ENCODE data around the gene DONSON. TPM values are rescaled to one million over a fixed set of nuclear protein-coding genes. Genes with fewer than 3 reads are reported as not detected.

The DONSON gene
- polyA plus RNA-seq, 1 donor, result 22.9 TPM

GRCh38 chr21:33561373-33561772, 27.1 kb downstream of the DONSON start:
- no peak for DNase-seq (ENCODE audit: low read depth)

GRCh38 chr21:33560965-33561364, 27.5 kb downstream of the DONSON start:
- DNase-seq (ENCODE audit: low read depth), result no peak

- no peak for DNase-seq (ENCODE audit: low read depth)
These were observed 28.7 kb downstream of the DONSON start for GRCh38 chr21:33559813-33560212.

- DNase-seq (ENCODE audit: low read depth), result no peak
These were observed 29.6 kb downstream of the DONSON start for GRCh38 chr21:33558777-33559421.

GRCh38 chr21:33557447-33557846, 31.0 kb downstream of the DONSON start:
- DNase-seq (ENCODE audit: low read depth), result no peak

GRCh38 chr21:33554982-33555344, 33.5 kb downstream of the DONSON start:
- no peak for DNase-seq (ENCODE audit: low read depth)

GRCh38 chr21:33554236-33554981, 34.1 kb downstream of the DONSON start:
- DNase-seq (ENCODE audit: low read depth), result no peak

GRCh38 chr21:33552999-33553598, 35.4 kb downstream of the DONSON start:
- no peak for DNase-seq (ENCODE audit: low read depth)

- DNase-seq (ENCODE audit: low read depth), result no peak
These were observed 36.1 kb downstream of the DONSON start for GRCh38 chr21:33552093-33552998.

GRCh38 chr21:33551664-33552063, 36.8 kb downstream of the DONSON start:
- no peak for DNase-seq (ENCODE audit: low read depth)

- DNase-seq (ENCODE audit: low read depth), result no peak
These were observed 37.5 kb downstream of the DONSON start for GRCh38 chr21:33550772-33551660.

- DNase-seq (ENCODE audit: low read depth), result no peak
These were observed 38.4 kb downstream of the DONSON start for GRCh38 chr21:33549848-33550771.

- no peak for DNase-seq (ENCODE audit: low read depth)
These were observed 42.4 kb downstream of the DONSON start for GRCh38 chr21:33546086-33546485.

GRCh38 chr21:33544451-33545195, 43.9 kb downstream of the DONSON start:
- DNase-seq (ENCODE audit: low read depth), result no peak

GRCh38 chr21:33543505-33544129, 44.9 kb downstream of the DONSON start:
- no peak for DNase-seq (ENCODE audit: low read depth)

GRCh38 chr21:33542640-33543504, 45.6 kb downstream of the DONSON start, which contains the start of gene SON:
SON (plus strand) TSS chr21:33543038; CDS start chr21:33543093, 55 bp downstream.
- peak; percentile 96 for DNase-seq (ENCODE audit: low read depth)

Measured in forelimb muscle (tissue), 1 donor.